ENCODE results near the gene SLC25A28.

Gene SLC25A28

GRCh38 chr10:99619851-99620710 is at the start of gene SLC25A28:
SLC25A28 (minus strand) TSS chr10:99620439; CDS start chr10:99620335, 104 bp downstream.
- peak in 1 of 2 experiments; percentile 96 for DNase-seq

GRCh38 chr10:99667108-99667751 is 47.0 kb upstream of the SLC25A28 start:
- DNase-seq: no peak

- no peak for DNase-seq
Observed at GRCh38 chr10:99665304-99665703, 45.1 kb upstream of the SLC25A28 start.

GRCh38 chr10:99661377-99661763 is 41.1 kb upstream of the SLC25A28 start:
- no peak for DNase-seq

- DNase-seq: no peak
Observed at GRCh38 chr10:99660662-99661376, 40.6 kb upstream of the SLC25A28 start.

GRCh38 chr10:99659868-99660366 is 39.7 kb upstream of the SLC25A28 start:
- no peak for DNase-seq

GRCh38 chr10:99659031-99659867 is 39.0 kb upstream of the SLC25A28 start, which contains the start of gene ENTPD7:
ENTPD7 (plus strand) TSS chr10:99659509; CDS start chr10:99659957, 448 bp downstream.
- peak; percentile 44 to 88 for DNase-seq

GRCh38 chr10:99658622-99659030 is 38.4 kb upstream of the SLC25A28 start:
- no peak for DNase-seq

GRCh38 chr10:99656199-99657064 is 36.2 kb upstream of the SLC25A28 start:
- no peak for DNase-seq

GRCh38 chr10:99654390-99655175 is 34.3 kb upstream of the SLC25A28 start:
- DNase-seq: no peak

- no peak for DNase-seq
Observed at GRCh38 chr10:99652800-99653390, 32.7 kb upstream of the SLC25A28 start.

GRCh38 chr10:99648717-99649116 is 28.5 kb upstream of the SLC25A28 start:
- DNase-seq: no peak

GRCh38 chr10:99647601-99648151 is 27.4 kb upstream of the SLC25A28 start:
- DNase-seq: no peak

- no peak for DNase-seq
Observed at GRCh38 chr10:99633832-99634231, 13.6 kb upstream of the SLC25A28 start.

- no peak for DNase-seq
Observed at GRCh38 chr10:99631496-99631895, 11.3 kb upstream of the SLC25A28 start.

GRCh38 chr10:99630991-99631390 is 10.8 kb upstream of the SLC25A28 start:
- DNase-seq: no peak

GRCh38 chr10:99630433-99630832 is 10.2 kb upstream of the SLC25A28 start:
- DNase-seq: no peak

- no peak for DNase-seq
Observed at GRCh38 chr10:99629625-99629978, 9.4 kb upstream of the SLC25A28 start.

GRCh38 chr10:99628923-99629624 is 8.8 kb upstream of the SLC25A28 start:
- DNase-seq: no peak

Measured in NCI-H187 (cell line).